Parathyroid adenoma (tissue), 2 donors: ENCODE data around the gene SMPX.

Source experiments
- H2AFZ ChIP-seq: fragments of 300-600 bp; sonication (generic); one replicate; pipeline ENCODE4 v1.7.0; 2017; ENCODE audit warnings: antibody characterized with exemption, mild to moderate bottlenecking
- H3K27ac ChIP-seq: fragments of 300-600 bp; sonication (generic); one replicate; pipeline ENCODE4 v1.7.0; 2017
- H3K27me3 ChIP-seq: fragments of 300-600 bp; sonication (generic); one replicate; pipeline ENCODE4 v1.7.0; 2017; ENCODE audit warnings: low read length; ENCODE audit not compliant: control insufficient read depth, insufficient read depth
- H3K36me3 ChIP-seq: fragments of 300-600 bp; sonication (generic); one replicate; pipeline ENCODE4 v1.7.0; 2017; ENCODE audit warnings: low read length; ENCODE audit not compliant: control insufficient read depth, insufficient read depth
- H3K4me1 ChIP-seq: fragments of 300-600 bp; sonication (generic); one replicate; pipeline ENCODE4 v1.7.0; 2017; ENCODE audit warnings: control low read depth
- H3K4me2 ChIP-seq: fragments of 300-600 bp; sonication (generic); one replicate; pipeline ENCODE4 v1.7.0; 2017; ENCODE audit warnings: low read length
- H3K4me3 ChIP-seq: fragments of 300-600 bp; sonication (generic); one replicate; pipeline ENCODE4 v1.7.0; 2017; ENCODE audit warnings: low read depth, low read length
- H3K79me2 ChIP-seq: fragments of 300-600 bp; sonication (generic); one replicate; pipeline ENCODE4 v1.7.0; 2017; ENCODE audit warnings: control low read depth
- H3K9ac ChIP-seq: fragments of 300-600 bp; sonication (generic); one replicate; pipeline ENCODE4 v1.7.0; 2017; ENCODE audit warnings: mild to moderate bottlenecking
- H3K9me3 ChIP-seq: fragments of 300-600 bp; sonication (generic); one replicate; pipeline ENCODE4 v1.7.0; 2017; ENCODE audit warnings: low read length; ENCODE audit not compliant: control insufficient read depth
- CTCF ChIP-seq: fragments of 300-600 bp; sonication (generic); IDR thresholded peaks from one replicate; pipeline ENCODE4 v1.7.0; 2017; ENCODE audit warnings: antibody characterized with exemption, mild to moderate bottlenecking
- donor health status: primary hyperparathyroidism.

SMPX gene

GRCh38 chrX:21740329-21741274 is 17.3 kb downstream of the SMPX start:
- Histone ChIP-seq H3K4me1 (no peaks in the 10 kb centered on the region), H3K4me2 (no peak overlapping the region), H3K9ac (no peak overlapping the region), H3K9me3 (no peaks in the 10 kb centered on the region), H3K27me3 (no peaks in the 10 kb centered on the region), H2AFZ (no peak overlapping the region), H3K36me3 (no peaks in the 10 kb centered on the region), H3K79me2 (no peaks in the 10 kb centered on the region), H3K27ac (no peak overlapping the region), H3K4me3 (no peak overlapping the region)
- TF ChIP-seq CTCF, result no peak

- no peak overlapping the region for H2AFZ ChIP-seq
- H3K4me3 ChIP-seq, result no peak overlapping the region
- no peaks in the 10 kb centered on the region for H3K9me3 ChIP-seq
- no peak overlapping the region for H3K4me2 ChIP-seq
- no peak for TF ChIP-seq CTCF
- H3K4me1 ChIP-seq, result no peaks in the 10 kb centered on the region
- H3K9ac ChIP-seq, result no peak overlapping the region
- no peaks in the 10 kb centered on the region for H3K79me2 ChIP-seq
- H3K27me3 ChIP-seq, result no peaks in the 10 kb centered on the region
- no peaks in the 10 kb centered on the region for H3K36me3 ChIP-seq
- H3K27ac ChIP-seq, result no peak overlapping the region
These were observed 19.0 kb downstream of the SMPX start for GRCh38 chrX:21738950-21739287.

GRCh38 chrX:21738210-21738949 is 19.5 kb downstream of the SMPX start:
- Histone ChIP-seq H3K27me3 (no peaks in the 10 kb centered on the region), H3K79me2 (no peaks in the 10 kb centered on the region), H3K9ac (no peak overlapping the region), H2AFZ (no peak overlapping the region), H3K36me3 (no peaks in the 10 kb centered on the region), H3K9me3 (no peaks in the 10 kb centered on the region), H3K4me1 (no peaks in the 10 kb centered on the region), H3K27ac (no peak overlapping the region), H3K4me3 (no peak overlapping the region), H3K4me2 (no peak overlapping the region)
- no peak for TF ChIP-seq CTCF

- no peaks in the 10 kb centered on the region for H3K79me2 ChIP-seq
These were observed 22.2 kb downstream of the SMPX start for GRCh38 chrX:21735768-21736127.

More at GRCh38 chrX:21735768-21736127, 22.2 kb downstream of the SMPX start:
- no peak overlapping the region for H3K9ac ChIP-seq
- H3K27ac ChIP-seq, result no peak overlapping the region
- no peak overlapping the region for H2AFZ ChIP-seq
- no peaks in the 10 kb centered on the region for H3K36me3 ChIP-seq
- no peaks in the 10 kb centered on the region for H3K4me1 ChIP-seq
- no peaks in the 10 kb centered on the region for H3K9me3 ChIP-seq
- TF ChIP-seq CTCF, result no peak
- no peaks in the 10 kb centered on the region for H3K27me3 ChIP-seq
- no peak overlapping the region for H3K4me2 ChIP-seq
- H3K4me3 ChIP-seq, result no peak overlapping the region
